ENCODE data around the gene COX17.

GRCh38 chr3:119700920-119701734, 23.9 kb upstream of the COX17 start:
- TF ChIP-seq CTCF (IDR thresholded peaks at IDR 0.05) (no peak), POLR2A (IDR thresholded peaks at IDR 0.05) (no peak)

Data from heart left ventricle (tissue), 13 donors.